ENCODE measurements around the gene MYO5B.

Gene MYO5B

DNA sequence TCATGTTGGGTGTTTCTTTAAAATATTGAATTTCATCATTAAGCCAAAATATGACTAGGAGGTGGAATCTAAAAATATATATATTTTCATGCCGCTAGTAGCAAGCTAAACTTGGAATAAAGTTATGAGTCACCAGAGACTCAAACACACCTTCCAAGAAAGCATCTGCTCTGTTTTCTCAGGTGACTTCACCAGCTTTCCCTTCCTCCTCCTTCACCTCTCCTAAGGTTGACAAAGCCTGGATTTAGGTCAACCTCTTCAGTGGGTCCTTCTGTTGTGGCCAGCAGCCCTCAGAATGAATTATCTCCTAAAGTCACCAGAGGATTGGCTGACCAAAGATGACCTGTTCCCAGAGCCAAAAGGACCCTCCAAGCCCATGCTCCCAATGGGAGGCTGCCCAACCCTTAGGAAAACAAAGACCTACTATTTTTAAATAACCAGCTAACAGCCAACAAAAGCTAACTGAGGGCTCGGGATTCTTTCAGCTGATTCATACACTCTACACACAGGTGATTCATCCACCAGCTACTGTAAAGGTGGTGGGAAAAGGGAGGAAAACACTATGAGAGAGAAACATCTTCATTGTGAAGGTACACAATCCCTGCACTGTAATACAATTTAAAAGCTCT is 113.9 kb downstream of the MYO5B start:
- Histone ChIP-seq H3K36me3 (ENCODE audit: control insufficient read depth in 5 of 5, insufficient read depth in 5 of 5, low read length in 5 of 5) (no peaks in the 10 kb centered on the region), H3K27ac (ENCODE audit: low read depth, low read length) (no peak overlapping the region), H3K9me3 (ENCODE audit: control insufficient read depth in 5 of 5, low read length in 5 of 5) (no peaks in the 10 kb centered on the region), H3K27me3 (ENCODE audit: control insufficient read depth in 5 of 5, insufficient read depth in 4 of 5, low read length in 5 of 5) (peaks cover 0 to 5% (median 2%) of the 10 kb centered on the region in 5 donors), H3K9ac (ENCODE audit: low read length in 5 of 5) (no peak overlapping the region), H3K4me3 (ENCODE audit: low read depth in 1 of 5, low read length in 5 of 5) (no peak overlapping the region), H3K4me1 (ENCODE audit: control insufficient read depth in 5 of 5, insufficient read depth in 5 of 5, low read length in 5 of 5) (peaks cover 0 to 7% (median 5%) of the 10 kb centered on the region in 5 donors)

DNA sequence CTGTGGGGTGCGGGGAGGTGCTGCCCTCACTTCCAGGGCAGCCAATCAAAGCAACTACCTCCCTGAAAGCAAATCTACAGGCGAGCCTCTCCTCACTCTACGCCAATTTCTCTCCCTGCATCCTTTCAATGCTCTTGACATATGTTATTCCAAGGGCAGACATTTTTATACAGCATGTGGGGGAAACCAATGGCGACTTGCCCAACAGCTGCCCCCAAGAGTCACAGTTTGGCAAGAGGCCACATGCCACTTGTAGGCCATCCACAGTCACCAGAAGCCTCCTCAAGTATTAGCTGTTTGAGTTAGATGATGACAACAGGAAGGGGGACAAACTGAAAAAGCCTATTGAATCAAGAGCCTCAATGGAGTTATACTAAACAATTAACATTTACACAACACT is 114.6 kb downstream of the MYO5B start:
- no peaks in the 10 kb centered on the region for H3K9me3 ChIP-seq (ENCODE audit: control insufficient read depth in 5 of 5, low read length in 5 of 5)
- no peaks in the 10 kb centered on the region for H3K36me3 ChIP-seq (ENCODE audit: control insufficient read depth in 5 of 5, insufficient read depth in 5 of 5, low read length in 5 of 5)
- peaks cover 0 to 7% (median 3%) of the 10 kb centered on the region in 5 donors for H3K27me3 ChIP-seq (ENCODE audit: control insufficient read depth in 5 of 5, insufficient read depth in 4 of 5, low read length in 5 of 5)
- H3K4me3 ChIP-seq (ENCODE audit: low read depth in 1 of 5, low read length in 5 of 5) = no peak overlapping the region
- H3K4me1 ChIP-seq (ENCODE audit: control insufficient read depth in 5 of 5, insufficient read depth in 5 of 5, low read length in 5 of 5) = peaks cover 0 to 7% (median 5%) of the 10 kb centered on the region in 5 donors
- H3K9ac ChIP-seq (ENCODE audit: low read length in 5 of 5) = no peak overlapping the region
- H3K27ac ChIP-seq (ENCODE audit: low read depth, low read length) = no peak overlapping the region

DNA sequence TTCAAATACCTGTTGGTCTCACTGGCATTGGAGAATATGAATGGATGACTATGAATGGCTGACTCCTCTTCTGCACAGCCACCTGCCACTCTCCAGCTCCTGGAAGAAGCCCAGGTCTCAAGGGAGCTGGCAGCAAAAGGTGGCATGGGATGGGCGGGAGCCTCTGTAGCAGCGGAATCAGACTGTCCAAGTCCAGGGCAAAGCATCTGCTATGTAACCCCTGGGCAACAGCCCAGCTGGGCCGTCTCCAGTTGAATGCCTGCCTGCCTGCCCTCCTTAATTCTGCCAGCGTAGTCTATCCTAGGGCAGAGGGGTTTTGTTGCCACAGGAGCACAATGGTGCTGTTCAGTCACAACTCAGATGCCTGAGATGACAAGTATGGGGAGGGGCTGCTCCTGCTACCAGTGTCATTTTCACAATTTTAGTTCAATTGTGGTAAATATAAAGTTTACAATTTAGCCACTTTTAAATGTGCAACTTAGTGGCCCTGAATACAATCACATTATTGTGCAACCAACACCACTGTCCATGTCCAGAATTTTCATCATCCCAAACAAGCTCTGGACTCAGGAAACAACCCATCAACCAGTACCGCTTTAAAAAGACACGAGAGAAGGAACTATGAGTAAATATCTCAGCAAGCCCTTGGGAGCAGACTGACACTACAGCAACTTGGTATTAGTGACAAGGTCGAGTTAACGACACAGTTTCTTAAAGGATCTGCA is 115.2 kb downstream of the MYO5B start:
- H3K9me3 ChIP-seq (ENCODE audit: control insufficient read depth in 5 of 5, low read length in 5 of 5) = no peaks in the 10 kb centered on the region
- H3K27me3 ChIP-seq (ENCODE audit: control insufficient read depth in 5 of 5, insufficient read depth in 4 of 5, low read length in 5 of 5) = peaks cover 0 to 7% (median 3%) of the 10 kb centered on the region in 5 donors
- peaks cover 0 to 7% (median 5%) of the 10 kb centered on the region in 5 donors for H3K4me1 ChIP-seq (ENCODE audit: control insufficient read depth in 5 of 5, insufficient read depth in 5 of 5, low read length in 5 of 5)
- no peak overlapping the region for H3K4me3 ChIP-seq (ENCODE audit: low read depth in 1 of 5, low read length in 5 of 5)
- H3K27ac ChIP-seq (ENCODE audit: low read depth, low read length) = no peak overlapping the region
- H3K9ac ChIP-seq (ENCODE audit: low read length in 5 of 5) = no peak overlapping the region
- no peaks in the 10 kb centered on the region for H3K36me3 ChIP-seq (ENCODE audit: control insufficient read depth in 5 of 5, insufficient read depth in 5 of 5, low read length in 5 of 5)

DNA sequence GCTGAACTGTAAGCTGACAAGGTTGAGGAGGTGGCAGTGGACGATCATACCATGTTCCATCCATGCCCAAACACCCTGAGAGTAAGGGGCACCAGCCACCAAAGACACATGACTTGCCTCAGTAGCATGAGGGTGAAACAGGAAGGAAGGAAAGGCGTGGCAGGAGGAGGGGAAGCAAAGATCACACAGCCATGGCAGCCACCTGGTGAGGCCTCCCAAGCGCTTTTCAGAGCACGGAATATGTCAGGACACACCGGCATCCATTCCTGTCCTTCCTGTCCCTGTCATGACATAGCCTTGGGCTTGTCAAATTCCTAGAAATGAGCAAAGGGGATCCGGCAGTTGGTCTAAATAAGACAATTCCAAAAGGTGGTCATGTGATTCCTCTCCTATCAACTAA is 118.7 kb downstream of the MYO5B start:
- H3K9ac ChIP-seq (ENCODE audit: low read length in 5 of 5) = no peak overlapping the region
- H3K9me3 ChIP-seq (ENCODE audit: control insufficient read depth in 5 of 5, low read length in 5 of 5) = no peaks in the 10 kb centered on the region
- peaks cover 0 to 7% (median 5%) of the 10 kb centered on the region in 5 donors for H3K4me1 ChIP-seq (ENCODE audit: control insufficient read depth in 5 of 5, insufficient read depth in 5 of 5, low read length in 5 of 5)
- no peaks in the 10 kb centered on the region for H3K36me3 ChIP-seq (ENCODE audit: control insufficient read depth in 5 of 5, insufficient read depth in 5 of 5, low read length in 5 of 5)
- no peak overlapping the region for H3K4me3 ChIP-seq (ENCODE audit: low read depth in 1 of 5, low read length in 5 of 5)
- H3K27ac ChIP-seq (ENCODE audit: low read depth, low read length) = no peak overlapping the region
- H3K27me3 ChIP-seq (ENCODE audit: control insufficient read depth in 5 of 5, insufficient read depth in 4 of 5, low read length in 5 of 5) = peaks cover 0 to 7% (median 3%) of the 10 kb centered on the region in 5 donors

DNA sequence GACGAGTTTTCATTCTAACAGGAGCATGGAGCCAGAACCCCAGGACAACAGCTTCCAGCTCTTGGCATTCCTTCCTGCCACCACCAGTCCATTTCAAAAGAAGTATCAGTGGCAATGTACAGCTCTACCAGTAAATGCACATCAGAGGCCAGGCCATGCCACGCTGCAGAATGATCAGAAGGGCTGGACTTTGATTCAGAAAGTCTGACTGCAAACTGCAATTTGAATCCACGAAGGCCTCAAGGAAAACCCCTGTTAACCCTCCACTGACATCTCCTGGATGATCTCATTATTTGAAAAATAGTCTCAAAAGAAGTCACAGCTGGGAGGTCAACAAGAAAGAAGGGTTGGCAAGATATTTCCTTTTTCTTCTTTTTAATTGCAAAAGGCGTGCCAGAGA is 119.2 kb downstream of the MYO5B start:
- no peak overlapping the region for H3K27ac ChIP-seq (ENCODE audit: low read depth, low read length)
- no peak overlapping the region for H3K9ac ChIP-seq (ENCODE audit: low read length in 5 of 5)
- no peaks in the 10 kb centered on the region for H3K36me3 ChIP-seq (ENCODE audit: control insufficient read depth in 5 of 5, insufficient read depth in 5 of 5, low read length in 5 of 5)
- H3K9me3 ChIP-seq (ENCODE audit: control insufficient read depth in 5 of 5, low read length in 5 of 5) = no peaks in the 10 kb centered on the region
- H3K4me3 ChIP-seq (ENCODE audit: low read depth in 1 of 5, low read length in 5 of 5) = no peak overlapping the region
- peaks cover 0 to 7% (median 3%) of the 10 kb centered on the region in 5 donors for H3K27me3 ChIP-seq (ENCODE audit: control insufficient read depth in 5 of 5, insufficient read depth in 4 of 5, low read length in 5 of 5)
- peaks cover 0 to 7% (median 5%) of the 10 kb centered on the region in 5 donors for H3K4me1 ChIP-seq (ENCODE audit: control insufficient read depth in 5 of 5, insufficient read depth in 5 of 5, low read length in 5 of 5)

DNA sequence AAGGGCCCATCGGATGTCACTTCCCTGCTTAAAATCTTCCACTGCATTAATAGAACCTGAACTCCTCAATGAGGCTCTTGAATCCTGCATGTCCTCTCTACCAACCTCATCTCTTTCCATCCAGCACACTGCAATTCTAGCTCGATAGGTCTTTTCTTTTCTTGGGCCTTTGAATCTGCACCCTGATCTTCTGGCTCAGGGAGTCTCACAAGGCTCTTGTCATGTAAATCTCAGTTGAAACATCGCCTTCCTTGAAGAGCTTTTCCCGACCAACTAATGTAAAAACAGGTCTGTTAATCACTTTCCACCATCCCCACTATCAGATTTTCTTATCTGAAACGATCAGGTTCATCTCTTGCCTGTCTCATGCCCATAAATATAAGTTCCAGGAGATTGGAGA is 120.5 kb downstream of the MYO5B start:
- H3K4me3 ChIP-seq (ENCODE audit: low read depth in 1 of 5, low read length in 5 of 5) = no peak overlapping the region
- H3K27me3 ChIP-seq (ENCODE audit: control insufficient read depth in 5 of 5, insufficient read depth in 4 of 5, low read length in 5 of 5) = peaks cover 0 to 7% (median 3%) of the 10 kb centered on the region in 5 donors
- peaks cover 0 to under 1% (median 0%) of the 10 kb centered on the region in 5 donors for H3K4me1 ChIP-seq (ENCODE audit: control insufficient read depth in 5 of 5, insufficient read depth in 5 of 5, low read length in 5 of 5)
- H3K9ac ChIP-seq (ENCODE audit: low read length in 5 of 5) = no peak overlapping the region
- H3K9me3 ChIP-seq (ENCODE audit: control insufficient read depth in 5 of 5, low read length in 5 of 5) = no peaks in the 10 kb centered on the region
- no peak overlapping the region for H3K27ac ChIP-seq (ENCODE audit: low read depth, low read length)
- no peaks in the 10 kb centered on the region for H3K36me3 ChIP-seq (ENCODE audit: control insufficient read depth in 5 of 5, insufficient read depth in 5 of 5, low read length in 5 of 5)

DNA sequence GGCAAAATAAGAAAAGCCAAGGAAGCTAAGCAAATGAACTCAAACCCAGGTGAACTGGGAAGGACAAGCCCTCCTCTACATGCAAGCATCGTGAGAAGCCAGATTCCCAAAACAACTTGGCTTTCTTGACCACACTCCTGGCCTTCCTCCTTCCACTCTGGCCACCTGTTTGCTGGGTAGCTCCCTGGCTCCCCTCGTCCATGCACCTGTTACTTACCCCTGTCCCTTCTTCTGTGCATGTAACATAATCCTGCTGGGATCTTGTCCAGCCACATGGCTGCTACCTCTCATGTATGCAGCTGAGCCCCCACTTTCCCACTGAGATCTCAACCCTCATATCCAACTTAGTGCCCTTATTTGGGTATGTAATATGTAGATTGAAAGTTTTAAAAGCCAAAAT is 121.6 kb downstream of the MYO5B start:
- no peak overlapping the region for H3K4me3 ChIP-seq (ENCODE audit: low read depth in 1 of 5, low read length in 5 of 5)
- no peak overlapping the region for H3K27ac ChIP-seq (ENCODE audit: low read depth, low read length)
- no peak overlapping the region for H3K9ac ChIP-seq (ENCODE audit: low read length in 5 of 5)
- no peaks in the 10 kb centered on the region for H3K9me3 ChIP-seq (ENCODE audit: control insufficient read depth in 5 of 5, low read length in 5 of 5)
- H3K27me3 ChIP-seq (ENCODE audit: control insufficient read depth in 5 of 5, insufficient read depth in 4 of 5, low read length in 5 of 5) = peaks cover 0 to 7% (median 3%) of the 10 kb centered on the region in 5 donors
- H3K36me3 ChIP-seq (ENCODE audit: control insufficient read depth in 5 of 5, insufficient read depth in 5 of 5, low read length in 5 of 5) = no peaks in the 10 kb centered on the region
- no peaks in the 10 kb centered on the region for H3K4me1 ChIP-seq (ENCODE audit: control insufficient read depth in 5 of 5, insufficient read depth in 5 of 5, low read length in 5 of 5)

DNA sequence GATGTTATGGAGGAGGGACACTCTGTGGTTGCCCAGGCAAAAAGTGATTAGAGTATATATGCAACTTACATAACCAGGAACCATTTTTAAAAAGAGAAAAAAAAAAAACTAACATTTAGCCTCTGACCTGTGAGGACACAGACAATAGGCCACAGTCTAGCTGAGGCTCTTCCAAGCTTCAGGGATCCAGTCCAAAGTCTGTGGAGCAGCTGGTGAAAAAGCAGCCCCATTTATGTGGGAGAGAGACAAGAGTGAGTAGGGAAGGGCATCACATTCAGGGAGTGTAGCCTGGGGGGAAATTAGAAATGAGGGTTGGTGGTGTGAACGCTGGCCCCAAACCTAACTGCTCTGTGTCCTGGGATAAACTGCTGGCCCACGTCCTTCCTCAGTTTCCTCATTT is 122.8 kb downstream of the MYO5B start:
- H3K9ac ChIP-seq (ENCODE audit: low read length in 5 of 5) = no peak overlapping the region
- H3K27me3 ChIP-seq (ENCODE audit: control insufficient read depth in 5 of 5, insufficient read depth in 4 of 5, low read length in 5 of 5) = peaks cover 0 to 7% (median 3%) of the 10 kb centered on the region in 5 donors
- no peaks in the 10 kb centered on the region for H3K9me3 ChIP-seq (ENCODE audit: control insufficient read depth in 5 of 5, low read length in 5 of 5)
- no peaks in the 10 kb centered on the region for H3K4me1 ChIP-seq (ENCODE audit: control insufficient read depth in 5 of 5, insufficient read depth in 5 of 5, low read length in 5 of 5)
- no peak overlapping the region for H3K27ac ChIP-seq (ENCODE audit: low read depth, low read length)
- H3K4me3 ChIP-seq (ENCODE audit: low read depth in 1 of 5, low read length in 5 of 5) = no peak overlapping the region
- H3K36me3 ChIP-seq (ENCODE audit: control insufficient read depth in 5 of 5, insufficient read depth in 5 of 5, low read length in 5 of 5) = no peaks in the 10 kb centered on the region

DNA sequence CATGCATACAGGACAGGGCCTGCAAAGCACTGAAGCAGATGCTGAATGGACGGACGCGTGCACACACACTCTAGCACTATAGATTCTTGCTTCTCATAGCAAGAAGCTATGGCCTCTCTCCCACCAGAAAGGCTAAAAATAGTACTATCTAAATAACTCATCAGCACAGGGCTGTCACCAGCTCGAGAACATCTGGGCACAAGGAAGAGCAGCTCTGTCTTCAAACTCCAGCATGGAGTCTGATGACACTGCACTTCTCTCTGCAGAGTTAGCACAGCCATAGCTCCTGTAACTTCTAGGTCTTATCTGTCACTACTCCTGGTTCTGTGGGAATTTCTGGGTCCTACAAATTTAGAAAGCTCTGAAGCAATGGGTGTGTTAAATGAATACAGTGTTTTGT is 123.5 kb downstream of the MYO5B start:
- H3K4me1 ChIP-seq (ENCODE audit: control insufficient read depth in 5 of 5, insufficient read depth in 5 of 5, low read length in 5 of 5) = no peaks in the 10 kb centered on the region
- H3K9me3 ChIP-seq (ENCODE audit: control insufficient read depth in 5 of 5, low read length in 5 of 5) = no peaks in the 10 kb centered on the region
- no peak overlapping the region for H3K4me3 ChIP-seq (ENCODE audit: low read depth in 1 of 5, low read length in 5 of 5)
- H3K27me3 ChIP-seq (ENCODE audit: control insufficient read depth in 5 of 5, insufficient read depth in 4 of 5, low read length in 5 of 5) = peaks cover 0 to 6% (median 3%) of the 10 kb centered on the region in 5 donors
- no peaks in the 10 kb centered on the region for H3K36me3 ChIP-seq (ENCODE audit: control insufficient read depth in 5 of 5, insufficient read depth in 5 of 5, low read length in 5 of 5)
- H3K27ac ChIP-seq (ENCODE audit: low read depth, low read length) = no peak overlapping the region
- no peak overlapping the region for H3K9ac ChIP-seq (ENCODE audit: low read length in 5 of 5)

DNA sequence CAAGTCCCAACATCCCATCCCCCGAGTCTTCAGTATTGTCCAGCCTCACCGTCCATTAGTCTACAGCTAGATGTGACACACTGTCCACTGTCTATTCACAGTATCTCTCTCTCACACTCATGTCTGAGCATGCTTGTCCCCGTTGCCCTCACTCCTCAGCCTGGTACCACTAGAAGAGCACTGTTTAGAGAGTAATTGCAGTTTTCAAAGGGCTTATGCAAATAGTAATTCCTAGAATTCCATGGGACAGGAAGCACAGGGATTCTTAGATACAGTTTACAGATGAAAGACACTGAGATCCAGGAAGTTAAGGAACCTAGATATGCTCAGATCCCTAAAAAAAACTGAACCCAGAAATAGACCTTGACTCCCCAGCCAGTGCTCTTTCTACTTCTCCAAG is 125.5 kb downstream of the MYO5B start:
- Histone ChIP-seq H3K27me3 (ENCODE audit: control insufficient read depth in 5 of 5, insufficient read depth in 4 of 5, low read length in 5 of 5) (no peaks in the 10 kb centered on the region), H3K4me1 (ENCODE audit: control insufficient read depth in 5 of 5, insufficient read depth in 5 of 5, low read length in 5 of 5) (no peaks in the 10 kb centered on the region), H3K36me3 (ENCODE audit: control insufficient read depth in 5 of 5, insufficient read depth in 5 of 5, low read length in 5 of 5) (no peaks in the 10 kb centered on the region), H3K9me3 (ENCODE audit: control insufficient read depth in 5 of 5, low read length in 5 of 5) (no peaks in the 10 kb centered on the region), H3K9ac (ENCODE audit: low read length in 5 of 5) (no peak overlapping the region), H3K4me3 (ENCODE audit: low read depth in 1 of 5, low read length in 5 of 5) (no peak overlapping the region), H3K27ac (ENCODE audit: low read depth, low read length) (no peak overlapping the region)
